ENCODE data around the gene DPP6. TPM values are rescaled to one million over a fixed set of nuclear protein-coding genes. Genes with fewer than 3 reads are reported as not detected.

DPP6 gene
- total and polyA plus RNA-seq, 11 donors, result 0.05 to 2.9 (median 0.11) TPM; not detected in 3

GRCh38 chr7:154424350-154424749 lies 372.2 kb downstream of the DPP6 start:
- Histone ChIP-seq H3K4me3 (no peak overlapping the region), H3K27me3 (no peaks in the 10 kb centered on the region), H3K9me3 (no peaks in the 10 kb centered on the region), H3K27ac (no peak overlapping the region), H3K4me1 (no peaks in the 10 kb centered on the region), H3K36me3 (no peaks in the 10 kb centered on the region)
- TF ChIP-seq POLR2A (IDR thresholded peaks at IDR 0.05), result no peak
- TF ChIP-seq, protein P1, sequence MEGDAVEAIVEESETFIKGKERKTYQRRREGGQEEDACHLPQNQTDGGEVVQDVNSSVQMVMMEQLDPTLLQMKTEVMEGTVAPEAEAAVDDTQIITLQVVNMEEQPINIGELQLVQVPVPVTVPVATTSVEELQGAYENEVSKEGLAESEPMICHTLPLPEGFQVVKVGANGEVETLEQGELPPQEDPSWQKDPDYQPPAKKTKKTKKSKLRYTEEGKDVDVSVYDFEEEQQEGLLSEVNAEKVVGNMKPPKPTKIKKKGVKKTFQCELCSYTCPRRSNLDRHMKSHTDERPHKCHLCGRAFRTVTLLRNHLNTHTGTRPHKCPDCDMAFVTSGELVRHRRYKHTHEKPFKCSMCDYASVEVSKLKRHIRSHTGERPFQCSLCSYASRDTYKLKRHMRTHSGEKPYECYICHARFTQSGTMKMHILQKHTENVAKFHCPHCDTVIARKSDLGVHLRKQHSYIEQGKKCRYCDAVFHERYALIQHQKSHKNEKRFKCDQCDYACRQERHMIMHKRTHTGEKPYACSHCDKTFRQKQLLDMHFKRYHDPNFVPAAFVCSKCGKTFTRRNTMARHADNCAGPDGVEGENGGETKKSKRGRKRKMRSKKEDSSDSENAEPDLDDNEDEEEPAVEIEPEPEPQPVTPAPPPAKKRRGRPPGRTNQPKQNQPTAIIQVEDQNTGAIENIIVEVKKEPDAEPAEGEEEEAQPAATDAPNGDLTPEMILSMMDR (IDR thresholded peaks at IDR 0.05), result no peak
- DNase-seq, result no peak
- intact Hi-C loops (cut with DNase I), result no loop called here
- no peak for ATAC-seq
- 53 to 68% (median 58%) methylated on average over 8 of the region's 8 CpGs for WGBS, 4 donors

DNA sequence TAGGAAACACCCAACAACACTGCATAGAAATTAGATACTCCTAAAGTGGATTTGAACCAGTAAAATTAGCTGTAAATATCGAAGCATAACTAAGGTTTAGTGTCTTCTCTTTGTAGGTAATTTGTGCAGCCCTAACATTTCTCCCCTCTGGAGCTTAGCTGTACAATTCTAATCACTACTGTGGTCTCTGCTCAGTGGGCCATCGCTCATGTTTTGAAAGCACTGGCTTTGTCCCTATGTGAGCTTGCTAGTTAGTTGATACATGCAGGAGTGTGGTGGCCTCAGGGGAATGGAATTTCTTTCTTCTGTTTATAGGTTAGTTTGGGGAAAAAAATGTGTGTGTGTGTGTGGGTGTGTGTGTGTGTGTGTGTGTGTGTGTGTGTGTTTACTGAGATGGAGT lies 373.1 kb downstream of the DPP6 start:
- H3K4me1 ChIP-seq, result no peaks in the 10 kb centered on the region
- 53 to 76% (median 63%) methylated on average over 2 of the region's 2 CpGs for WGBS, 4 donors
- H3K9me3 ChIP-seq, result no peaks in the 10 kb centered on the region
- TF ChIP-seq POLR2A (IDR thresholded peaks at IDR 0.05), result no peak
- TF ChIP-seq, protein P1 (IDR thresholded peaks at IDR 0.05), result no peak
- DNase-seq, result no peak
- no peak overlapping the region for H3K27ac ChIP-seq
- no peak overlapping the region for H3K4me3 ChIP-seq
- H3K27me3 ChIP-seq, result no peaks in the 10 kb centered on the region
- ATAC-seq, result no peak
- H3K36me3 ChIP-seq, result no peaks in the 10 kb centered on the region
- intact Hi-C loops (cut with DNase I), result no loop called here

- Histone ChIP-seq H3K9me3 (no peaks in the 10 kb centered on the region), H3K4me3 (no peak overlapping the region), H3K27me3 (no peaks in the 10 kb centered on the region), H3K36me3 (no peaks in the 10 kb centered on the region), H3K4me1 (no peaks in the 10 kb centered on the region), H3K27ac (no peak overlapping the region)
- intact Hi-C loops (cut with DNase I), result no loop called here
- ATAC-seq (no peak), DNase-seq (no peak)
- 72 to 81% (median 76%) methylated on average over 3 of the region's 3 CpGs for WGBS, 4 donors
- no peak for TF ChIP-seq POLR2A (IDR thresholded peaks at IDR 0.05)
- TF ChIP-seq, protein P1 (IDR thresholded peaks at IDR 0.05), result no peak
Measured at GRCh38 chr7:154426778-154427177, 374.6 kb downstream of the DPP6 start.

DNA sequence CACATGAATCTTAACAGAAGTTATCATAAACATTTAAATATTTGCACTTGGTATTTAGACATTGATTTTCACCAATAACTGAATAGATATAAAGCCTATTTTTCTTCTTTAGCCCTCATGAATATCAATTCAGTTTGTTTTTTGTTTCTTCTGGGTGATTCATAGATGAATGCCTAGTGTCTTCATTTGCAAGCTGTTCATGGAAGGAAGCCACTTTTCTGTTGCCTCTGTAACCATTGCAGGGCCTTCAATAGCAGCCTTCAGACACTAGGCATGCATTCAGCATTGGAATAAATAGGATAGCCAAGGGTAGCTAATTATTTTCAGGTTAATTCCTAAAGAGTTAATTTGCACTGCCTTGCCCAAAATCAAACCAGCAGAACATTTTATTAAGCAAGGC lies 375.3 kb downstream of the DPP6 start:
- ATAC-seq, result no peak

More for the DNA sequence above, 375.3 kb downstream of the DPP6 start:
- Histone ChIP-seq H3K27me3 (no peaks in the 10 kb centered on the region), H3K36me3 (no peaks in the 10 kb centered on the region), H3K4me1 (no peaks in the 10 kb centered on the region), H3K4me3 (no peak overlapping the region), H3K27ac (no peak overlapping the region), H3K9me3 (no peaks in the 10 kb centered on the region)
- intact Hi-C loops (cut with DNase I), result no loop called here
- TF ChIP-seq, protein P1 (IDR thresholded peaks at IDR 0.05), result no peak
- TF ChIP-seq POLR2A (IDR thresholded peaks at IDR 0.05), result no peak
- DNase-seq, result no peak

All from heart left ventricle (tissue), 16 donors.